ENCODE measurements around the gene TNK1. TPM values are rescaled to one million over a fixed set of nuclear protein-coding genes. Genes with fewer than 3 reads are reported as not detected.

Gene TNK1
- total and polyA plus RNA-seq, 2 donors (not counting 1 experiment from before 2014, with no cell fraction given) = 11.7 to 23.7 TPM

DNA sequence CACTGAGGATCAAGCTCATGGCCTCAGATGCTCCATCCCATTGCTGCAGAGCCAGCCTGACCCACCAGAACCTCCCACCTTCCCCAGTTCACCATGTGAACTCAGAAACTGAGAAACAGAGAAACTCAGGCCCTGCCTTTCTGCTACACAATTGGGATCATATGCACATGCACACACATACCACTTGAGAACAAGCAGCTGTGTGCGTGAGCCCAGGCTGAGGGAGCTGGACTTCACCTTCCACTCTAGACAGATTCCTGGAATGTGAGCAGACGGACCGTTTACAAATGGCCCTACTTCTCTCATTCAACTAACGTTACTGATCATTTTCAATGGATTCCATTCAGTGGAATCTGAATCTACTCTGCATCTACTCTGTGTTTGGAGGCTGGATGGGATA lies 42.8 kb downstream of the TNK1 start:
- H2AFZ ChIP-seq (ENCODE audit: insufficient read depth, low read depth, low read length, poor library complexity, severe bottlenecking) = no peak overlapping the region
- no peak overlapping the region for H3K4me3 Mint-ChIP-seq
- H3K4me2 ChIP-seq (replicated peaks; ENCODE audit: low read depth, low read length, poor library complexity, severe bottlenecking) = no peak overlapping the region
- H4K20me1 ChIP-seq (ENCODE audit: control insufficient read depth, insufficient read depth, low read length, poor library complexity, severe bottlenecking) = no peaks in the 10 kb centered on the region
- H3K4me1 Mint-ChIP-seq = no peaks in the 10 kb centered on the region
- intact Hi-C loops (cut with micrococcal nuclease) = no loop called here
- DNase-seq (no peak), ATAC-seq (ENCODE audit: low read depth) (no peak)
- TF ChIP-seq, protein P1, sequence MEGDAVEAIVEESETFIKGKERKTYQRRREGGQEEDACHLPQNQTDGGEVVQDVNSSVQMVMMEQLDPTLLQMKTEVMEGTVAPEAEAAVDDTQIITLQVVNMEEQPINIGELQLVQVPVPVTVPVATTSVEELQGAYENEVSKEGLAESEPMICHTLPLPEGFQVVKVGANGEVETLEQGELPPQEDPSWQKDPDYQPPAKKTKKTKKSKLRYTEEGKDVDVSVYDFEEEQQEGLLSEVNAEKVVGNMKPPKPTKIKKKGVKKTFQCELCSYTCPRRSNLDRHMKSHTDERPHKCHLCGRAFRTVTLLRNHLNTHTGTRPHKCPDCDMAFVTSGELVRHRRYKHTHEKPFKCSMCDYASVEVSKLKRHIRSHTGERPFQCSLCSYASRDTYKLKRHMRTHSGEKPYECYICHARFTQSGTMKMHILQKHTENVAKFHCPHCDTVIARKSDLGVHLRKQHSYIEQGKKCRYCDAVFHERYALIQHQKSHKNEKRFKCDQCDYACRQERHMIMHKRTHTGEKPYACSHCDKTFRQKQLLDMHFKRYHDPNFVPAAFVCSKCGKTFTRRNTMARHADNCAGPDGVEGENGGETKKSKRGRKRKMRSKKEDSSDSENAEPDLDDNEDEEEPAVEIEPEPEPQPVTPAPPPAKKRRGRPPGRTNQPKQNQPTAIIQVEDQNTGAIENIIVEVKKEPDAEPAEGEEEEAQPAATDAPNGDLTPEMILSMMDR (IDR thresholded peaks at IDR 0.05) = no peak
- TF ChIP-seq EZH2 (IDR thresholded peaks at IDR 0.05; ENCODE audit: borderline replicate concordance, insufficient read depth, low read depth, low read length, poor library complexity, severe bottlenecking) = no peak
- POLR2A ChIA-PET = interaction anchor here (0.6 to 0.7 kb wide), 3 partner anchors 10 to 400 kb away, joined by 3 to 4 read pairs (median 3); partner anchors contain the start of gene ACAP1
- H3K27ac Mint-ChIP-seq = no peak overlapping the region
- H3K36me3 ChIP-seq (replicated peaks in 1 of 2; ENCODE audit: control extremely low read depth in 1 of 2, control insufficient read depth in 1 of 2, extremely low read depth in 1 of 2, insufficient read depth in 2 of 2, low read length in 1 of 2) = no peaks in the 10 kb centered on the region
- no peaks in the 10 kb centered on the region for H3K9me3 Mint-ChIP-seq (ENCODE audit: insufficient read depth)
- no peak overlapping the region for H3K4me3 ChIP-seq (ENCODE audit: control extremely low read depth in 1 of 5, extremely low read depth in 1 of 5, insufficient read depth in 1 of 5, low read depth in 2 of 5, low read length in 4 of 5)
- H3K9ac ChIP-seq (ENCODE audit: low read length) = no peak overlapping the region
- no peak overlapping the region for H3K27ac ChIP-seq (ENCODE audit: low read length in 2 of 2)
- WGBS (ENCODE audit: insufficient coverage) = 100% methylated on average over 1 of the region's 4 CpGs
- no peaks in the 10 kb centered on the region for H3K9me3 ChIP-seq (ENCODE audit: control extremely low read depth in 1 of 3, control insufficient read depth in 2 of 3, insufficient read depth in 1 of 3, low read length in 2 of 3)
- peaks cover 0 to 3% (median 0%) of the 10 kb centered on the region in 4 experiments for H3K27me3 ChIP-seq (replicated peaks in 1 of 4; ENCODE audit: control extremely low read depth in 1 of 4, control insufficient read depth in 3 of 4, insufficient read depth in 4 of 4, low read length in 3 of 4)
- CTCF ChIA-PET = no interaction called here
- no peaks in the 10 kb centered on the region for H3K79me2 ChIP-seq (ENCODE audit: control insufficient read depth, insufficient read depth, low read length)
- peaks cover 9% of the 10 kb centered on the region for H3K27me3 Mint-ChIP-seq
- no peaks in the 10 kb centered on the region for H3K4me1 ChIP-seq (ENCODE audit: control insufficient read depth in 2 of 2, insufficient read depth in 2 of 2, low read length in 2 of 2)

DNA sequence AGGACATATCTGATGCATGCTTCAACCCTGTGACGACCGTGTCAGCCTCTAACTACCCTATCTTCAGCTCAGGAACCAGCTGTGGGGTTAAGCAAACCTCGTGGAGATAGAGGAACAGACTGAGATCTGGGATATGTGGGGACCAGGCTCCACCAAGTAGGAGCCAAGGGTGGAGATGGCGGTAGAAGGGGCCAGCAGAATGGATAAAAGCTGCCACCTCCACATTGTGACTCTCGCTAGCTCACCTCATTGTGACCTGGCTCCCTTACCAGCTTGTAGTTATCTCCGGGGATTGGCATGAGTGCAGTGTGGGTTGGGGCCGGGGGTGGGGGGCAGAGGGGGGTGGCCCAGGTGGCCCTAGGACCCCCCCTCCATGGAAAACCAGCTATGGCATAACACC lies 44.4 kb downstream of the TNK1 start, which contains the start of gene SPEM2:
SPEM2 (plus strand) TSS at position 301 of the 400 bp plus-strand sequence; CDS start at position 374, 73 bp downstream.
- no peaks in the 10 kb centered on the region for H3K9me3 ChIP-seq (ENCODE audit: control extremely low read depth in 1 of 3, control insufficient read depth in 2 of 3, insufficient read depth in 1 of 3, low read length in 2 of 3)
- TF ChIP-seq, protein P1 (IDR thresholded peaks at IDR 0.05) = no peak
- no peak for TF ChIP-seq EZH2 (IDR thresholded peaks at IDR 0.05; ENCODE audit: borderline replicate concordance, insufficient read depth, low read depth, low read length, poor library complexity, severe bottlenecking)
- H3K4me1 ChIP-seq (ENCODE audit: control insufficient read depth in 2 of 2, insufficient read depth in 2 of 2, low read length in 2 of 2) = no peaks in the 10 kb centered on the region
- H4K20me1 ChIP-seq (ENCODE audit: control insufficient read depth, insufficient read depth, low read length, poor library complexity, severe bottlenecking) = no peaks in the 10 kb centered on the region
- H3K79me2 ChIP-seq (ENCODE audit: control insufficient read depth, insufficient read depth, low read length) = no peaks in the 10 kb centered on the region
- peaks cover 0 to 3% (median 0%) of the 10 kb centered on the region in 4 experiments for H3K27me3 ChIP-seq (replicated peaks in 1 of 4; ENCODE audit: control extremely low read depth in 1 of 4, control insufficient read depth in 3 of 4, insufficient read depth in 4 of 4, low read length in 3 of 4)
- no peak for DNase-seq
- no peak within 1 kb of the TSS for H3K4me3 Mint-ChIP-seq
- no peak within 1 kb of the TSS for H2AFZ ChIP-seq (ENCODE audit: insufficient read depth, low read depth, low read length, poor library complexity, severe bottlenecking)
- no peak for ATAC-seq (ENCODE audit: low read depth)
- no peak within 1 kb of the TSS for H3K4me3 ChIP-seq (ENCODE audit: control extremely low read depth in 1 of 5, extremely low read depth in 1 of 5, insufficient read depth in 1 of 5, low read depth in 2 of 5, low read length in 4 of 5)
- ChIA-PET CTCF (interaction anchor here (1.2 kb wide), 1 partner anchor 21 kb away, joined by 3 read pairs; the partner anchor contains the start of gene TMEM256), POLR2A (no interaction called here)
- H3K4me2 ChIP-seq (replicated peaks; ENCODE audit: low read depth, low read length, poor library complexity, severe bottlenecking) = no peak within 1 kb of the TSS
- no peaks in the 10 kb centered on the region for H3K4me1 Mint-ChIP-seq
- H3K9ac ChIP-seq (ENCODE audit: low read length) = no peak within 1 kb of the TSS
- H3K27me3 Mint-ChIP-seq = peaks cover 4% of the 10 kb centered on the region
- H3K27ac ChIP-seq (ENCODE audit: low read length in 2 of 2) = no peak within 1 kb of the TSS
- H3K27ac Mint-ChIP-seq = no peak within 1 kb of the TSS
- intact Hi-C loops (cut with micrococcal nuclease) = no loop called here
- 82% methylated on average over 2 of the region's 7 CpGs for WGBS (ENCODE audit: insufficient coverage)
- H3K36me3 ChIP-seq (replicated peaks in 1 of 2; ENCODE audit: control extremely low read depth in 1 of 2, control insufficient read depth in 1 of 2, extremely low read depth in 1 of 2, insufficient read depth in 2 of 2, low read length in 1 of 2) = no peaks in the 10 kb centered on the region
- no peaks in the 10 kb centered on the region for H3K9me3 Mint-ChIP-seq (ENCODE audit: insufficient read depth)

Data from B cell (primary cell).